Activated CD8-positive, alpha-beta T cell treated with anti-CD3 and anti-CD28 coated beads, Interleukin-2, amount 10 ng/mL, durations not matched to agents 7 days and 5 days (primary cell): ENCODE results near the gene SPR. TPM values are rescaled to one million over a fixed set of nuclear protein-coding genes. Genes with fewer than 3 reads are reported as not detected.

Source experiments
- ATAC-seq: fragments of 150-1000 bp; cut with Tn5 transposase; one replicate; pipeline ENCODE4 v1.10.0; 2021; ENCODE audit warnings: moderate library complexity
- CTCF ChIA-PET: fragments of 350-600 bp; sonication (Branson Sonifier 250); formaldehyde crosslinking; loops from one replicate; lab custom pipeline; 2021; ENCODE audit warnings: antibody characterized with exemption; lab: Charles Lee
- POLR2A ChIA-PET: fragments of 350-600 bp; sonication (Branson Sonifier 250); formaldehyde crosslinking; loops from one replicate; lab custom pipeline; 2021; ENCODE audit warnings: antibody characterized with exemption; lab: Charles Lee
- DNase-seq: peaks from one replicate; pipeline ENCODE4 v3.0.0-alpha.2; 2020
- H3K27ac Mint-ChIP-seq: one replicate; pipeline ENCODE4 v1.8.0; 2021; ENCODE audit warnings: mild to moderate bottlenecking, mixed read lengths
- H3K27me3 Mint-ChIP-seq: one replicate; pipeline ENCODE4 v1.8.0; 2021; ENCODE audit warnings: low read depth, mixed read lengths
- H3K36me3 Mint-ChIP-seq: one replicate; pipeline ENCODE4 v1.8.0; 2021; ENCODE audit warnings: low read depth, mixed read lengths
- H3K4me1 Mint-ChIP-seq: one replicate; pipeline ENCODE4 v1.8.0; 2021; ENCODE audit warnings: low read depth, mixed read lengths
- H3K4me3 Mint-ChIP-seq: one replicate; pipeline ENCODE4 v1.8.0; 2021; ENCODE audit warnings: mild to moderate bottlenecking, mixed read lengths
- H3K9me3 Mint-ChIP-seq: one replicate; pipeline ENCODE4 v1.8.0; 2022; ENCODE audit warnings: mixed read lengths; ENCODE audit not compliant: insufficient read depth
- total RNA-seq, 2 experiments: library from RNA; stranded (reverse); gene quantifications; one replicate each; pipeline ENCODE4 v1.2.3, GENCODE V29; 2021

SPR gene
- total RNA-seq, 2 experiments from 2014 or later, result 0.65 to 0.79 TPM

GRCh38 chr2:72935611-72935957 is 48.4 kb downstream of the SPR start:
- DNase-seq (no peak), ATAC-seq (no peak)
- H3K27me3 Mint-ChIP-seq, result peaks cover 19% of the 10 kb centered on the region
- H3K4me3 Mint-ChIP-seq, result no peak overlapping the region
- POLR2A ChIA-PET, result no interaction called here
- H3K36me3 Mint-ChIP-seq, result no peaks in the 10 kb centered on the region
- H3K27ac Mint-ChIP-seq, result no peak overlapping the region
- peaks cover 35% of the 10 kb centered on the region for H3K4me1 Mint-ChIP-seq
- no peaks in the 10 kb centered on the region for H3K9me3 Mint-ChIP-seq
- CTCF ChIA-PET, result interaction anchor here (2.3 kb wide), 1 partner anchor 38 kb away, joined by 5 read pairs; no protein-coding TSS in a partner anchor

- no peaks in the 10 kb centered on the region for H3K36me3 Mint-ChIP-seq
- POLR2A ChIA-PET, result no interaction called here
- ATAC-seq, result no peak
- H3K27me3 Mint-ChIP-seq, result peaks cover 18% of the 10 kb centered on the region
- H3K4me1 Mint-ChIP-seq, result peaks cover 29% of the 10 kb centered on the region
- CTCF ChIA-PET, result interaction anchor here (2.3 kb wide), 1 partner anchor 37 kb away, joined by 5 read pairs; no protein-coding TSS in a partner anchor
- H3K9me3 Mint-ChIP-seq, result no peaks in the 10 kb centered on the region
- no peak overlapping the region for H3K4me3 Mint-ChIP-seq
- no peak overlapping the region for H3K27ac Mint-ChIP-seq
- DNase-seq, result no peak
These were observed 49.6 kb downstream of the SPR start for GRCh38 chr2:72936660-72937355.

DNA sequence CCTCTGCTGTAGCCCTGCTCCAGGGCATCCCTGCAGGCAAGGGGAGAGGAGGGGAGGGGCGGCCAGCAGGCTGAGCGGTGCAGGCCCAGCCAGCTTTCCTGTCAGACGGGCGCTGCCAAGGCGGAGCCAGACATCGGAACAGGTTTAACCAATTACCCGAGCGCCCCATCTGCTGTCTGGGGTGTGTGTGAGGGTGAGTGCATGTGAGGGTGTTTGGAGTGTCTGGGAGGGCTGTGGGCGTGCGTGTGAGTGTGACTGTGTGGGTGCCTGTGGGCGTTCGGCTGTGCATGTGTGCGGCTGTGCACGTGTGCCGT is 50.1 kb downstream of the SPR start:
- Mint-ChIP-seq H3K27ac (no peak overlapping the region), H3K9me3 (no peaks in the 10 kb centered on the region), H3K27me3 (peaks cover 18% of the 10 kb centered on the region), H3K36me3 (no peaks in the 10 kb centered on the region), H3K4me1 (peaks cover 24% of the 10 kb centered on the region), H3K4me3 (no peak overlapping the region)
- ATAC-seq, result no peak
- no peak for DNase-seq
- POLR2A ChIA-PET, result no interaction called here
- CTCF ChIA-PET, result interaction anchor here (2.3 kb wide), 1 partner anchor 36 kb away, joined by 5 read pairs; no protein-coding TSS in a partner anchor

- peaks cover 14% of the 10 kb centered on the region for H3K4me1 Mint-ChIP-seq
- ATAC-seq (no peak), DNase-seq (no peak)
- H3K9me3 Mint-ChIP-seq, result no peaks in the 10 kb centered on the region
- peaks cover 18% of the 10 kb centered on the region for H3K27me3 Mint-ChIP-seq
- ChIA-PET POLR2A (no interaction called here), CTCF (no interaction called here)
- H3K36me3 Mint-ChIP-seq, result no peaks in the 10 kb centered on the region
- H3K27ac Mint-ChIP-seq, result no peak overlapping the region
- H3K4me3 Mint-ChIP-seq, result no peak overlapping the region
These were observed 51.2 kb downstream of the SPR start for GRCh38 chr2:72938455-72938854.

- Mint-ChIP-seq H3K4me3 (no peak overlapping the region), H3K4me1 (peaks cover 1% of the 10 kb centered on the region), H3K9me3 (no peaks in the 10 kb centered on the region), H3K36me3 (no peaks in the 10 kb centered on the region), H3K27me3 (peaks cover 12% of the 10 kb centered on the region), H3K27ac (no peak overlapping the region)
- POLR2A ChIA-PET, result interaction anchor here (1.6 kb wide), 1 partner anchor 14 kb away, joined by 4 read pairs; no protein-coding TSS in a partner anchor
- ATAC-seq (no peak), DNase-seq (no peak)
- CTCF ChIA-PET, result interaction anchor here (1.5 kb wide), 1 partner anchor 34 kb away, joined by 4 read pairs; no protein-coding TSS in a partner anchor
These were observed 53.2 kb downstream of the SPR start for GRCh38 chr2:72940361-72940760.

GRCh38 chr2:72940786-72941185 is 53.6 kb downstream of the SPR start:
- DNase-seq (no peak), ATAC-seq (no peak)
- H3K4me3 Mint-ChIP-seq, result no peak overlapping the region
- no peak overlapping the region for H3K27ac Mint-ChIP-seq
- no peaks in the 10 kb centered on the region for H3K36me3 Mint-ChIP-seq
- no peaks in the 10 kb centered on the region for H3K4me1 Mint-ChIP-seq
- ChIA-PET POLR2A (no interaction called here), CTCF (interaction anchor here (1.5 kb wide), 1 partner anchor 33 kb away, joined by 4 read pairs; no protein-coding TSS in a partner anchor)
- no peaks in the 10 kb centered on the region for H3K9me3 Mint-ChIP-seq
- H3K27me3 Mint-ChIP-seq, result peaks cover 7% of the 10 kb centered on the region

Other genes with a start within 250 kb of the SPR start
- 10 to 100 TPM; 17.8 to 18.8 TPM for gene EXOC6B, start 61.4 kb upstream of the SPR start, total RNA-seq
- not detected for gene EMX1, start 30.1 kb downstream of the SPR start, total RNA-seq
- gene SFXN5, start 184.3 kb downstream of the SPR start, total RNA-seq, result 10 to 100 TPM; 15.7 to 18.6 TPM
- 1 to 10 TPM; 1.4 to 1.7 TPM for gene RAB11FIP5, start 225.5 kb downstream of the SPR start, total RNA-seq